Stomach (tissue), 9 donors: ENCODE measurements around the gene KANSL1. TPM values are rescaled to one million over a fixed set of nuclear protein-coding genes. Genes with fewer than 3 reads are reported as not detected.
A peak's percentile ranks its signal among the peaks of the same experiment; 100 is the strongest.

ENCODE experiments used
- DNase-seq, 2 donors: peaks; one replicate each; pipeline versions ENCODE4 v3.0.0 to v3.0.0-alpha.2; 2013 to 2019
- H3K27ac ChIP-seq, 5 donors: fragments of 200-600 bp in 4 of 5; sonication (generic) in 4 of 5; one replicate each; pipeline ENCODE4 v1.5.1; 2013 to 2019; ENCODE audit warnings: mild to moderate bottlenecking in 1 of 5, moderate library complexity in 1 of 5
- H3K27me3 ChIP-seq, 3 donors: fragments of 200-600 bp; sonication (generic); one replicate each; pipeline ENCODE4 v1.5.1; 2017 to 2019; ENCODE audit warnings: mixed run types in 1 of 3
- H3K36me3 ChIP-seq, 4 donors: fragments of 200-600 bp; sonication (generic); 1 replicate in 3 of 4; 2 replicates in 1 of 4; pipeline ENCODE4 v1.5.1; 2016 to 2019
- H3K4me1 ChIP-seq, 4 donors: fragments of 200-600 bp; sonication (generic); one replicate each; pipeline ENCODE4 v1.5.1; 2016 to 2019
- H3K4me3 ChIP-seq, 4 donors: fragments of 200-600 bp; sonication (generic) in 3 of 4; one replicate each; pipeline ENCODE4 v1.5.1; 2016 to 2019; ENCODE audit warnings: mild to moderate bottlenecking in 1 of 4
- H3K9me3 ChIP-seq, 4 donors: fragments of 200-600 bp; sonication (generic); one replicate each; pipeline ENCODE4 v1.5.1; 2016 to 2019
- EP300 ChIP-seq: sonication (generic); formaldehyde crosslinking; IDR thresholded peaks from one replicate; pipeline ENCODE4 v1.6.1; 2017; ENCODE audit warnings: antibody characterized with exemption
- POLR2A ChIP-seq, 4 donors: fragments of 450-650 bp; IDR thresholded peaks; one replicate each; pipeline ENCODE4 v1.6.1; 2016; ENCODE audit warnings: antibody characterized with exemption in 4 of 4, control low read depth in 2 of 4, mild to moderate bottlenecking in 1 of 4, moderate library complexity in 1 of 4
- POLR2AphosphoS5 ChIP-seq, 3 donors: sonication (generic); formaldehyde crosslinking; IDR thresholded peaks; one replicate each; pipeline ENCODE4 v1.6.1; 2016; ENCODE audit warnings: antibody characterized with exemption in 3 of 3
- WGBS, 5 donors: extraction: QIAGEN DNeasy Blood & Tissue Kit in 3 of 5; methylation state at CpG; one replicate each; pipeline versions ENCODE4 v1.1.5 to v1.1.7; 2013 to 2018; 5-methylcytosine and 5-hydroxymethylcytosine counted together
- intact Hi-C: fragments of 100-400 bp; cut with DNase I; formaldehyde crosslinking; loops from one replicate; pipeline ENCODE4 v1.15.1; 2023; ENCODE audit warnings: low total_unique reads
- polyA plus RNA-seq, 3 donors: library from polyadenylated mRNA; stranded (reverse); fragments of 200-250 nt; gene quantifications; one replicate each; pipeline ENCODE4 v1.2.3, GENCODE V29; 2013
- total RNA-seq, 5 donors: library from RNA; depleted of rRNA; stranded (reverse); fragments of >200 nt; gene quantifications; one replicate each; pipeline versions ENCODE4 v1.1.0 to v1.2.3, GENCODE V29; 2014 to 2016
- TF ChIP-seq, protein P1 (sequence below), 7 experiments: fragments of 450-650 bp in 4 of 7; fragments of 200-600 bp in 3 of 7; sonication (generic) in 3 of 7; IDR thresholded peaks; one replicate each; pipeline ENCODE4 v1.5.1; 2016 to 2019; ENCODE audit warnings: antibody characterized with exemption in 7 of 7, control low read depth in 2 of 7, mild to moderate bottlenecking in 1 of 7
- donor health status: healthy with polysubstance abuse.
- donor health status: Bipolar disorder and iron deficiency.
- donor health status: healthy.

The KANSL1 gene
- total and polyA plus RNA-seq, 8 donors, result 9.2 to 288 (median 127) TPM

DNA sequence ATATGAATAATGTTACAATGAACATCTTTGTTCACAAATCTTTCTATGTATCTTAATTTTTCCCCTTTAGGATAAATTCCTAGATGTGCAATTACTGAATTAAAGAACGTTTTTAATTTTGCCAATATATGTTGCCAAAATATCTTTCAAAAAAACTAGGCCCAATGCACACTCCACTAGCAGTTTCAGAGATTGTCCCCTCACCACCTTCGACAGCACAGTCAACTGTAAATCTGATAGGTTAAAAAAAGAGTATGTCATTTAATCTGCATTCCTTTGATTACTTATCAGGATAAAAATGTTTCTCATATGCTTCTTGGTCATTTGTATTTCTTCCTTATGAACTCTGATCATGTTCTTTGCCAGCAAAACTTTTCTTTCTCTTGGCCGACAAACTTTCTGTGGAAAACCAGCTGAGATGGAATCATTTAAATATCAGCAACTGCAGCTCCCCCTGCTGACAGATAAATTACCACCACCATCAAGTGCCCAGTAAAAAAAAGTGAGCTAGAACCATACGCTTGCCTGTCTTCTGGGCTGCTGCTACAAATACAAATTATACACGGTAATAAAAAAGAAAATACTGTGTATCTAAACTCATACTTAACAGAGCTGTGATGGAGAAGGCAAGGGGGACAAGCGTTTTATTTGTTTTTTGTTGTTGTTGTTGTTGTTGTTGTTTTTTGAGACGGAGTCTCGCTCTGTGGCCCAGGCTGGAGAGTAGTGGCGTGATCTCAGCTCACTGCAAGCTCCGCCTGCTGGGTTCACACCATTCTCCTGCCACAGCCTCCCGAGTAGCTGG lies 19.6 kb upstream of the KANSL1 start:
- no peak overlapping the region for H3K4me3 ChIP-seq
- H3K27ac ChIP-seq, result peak overlapping the region in 1 of 5 donors; percentile 54
- H3K36me3 ChIP-seq, result peaks cover 0 to 36% (median 22%) of the 10 kb centered on the region in 4 donors
- WGBS, 5 donors, result 41 to 47% (median 44%) methylated on average over 11 of the region's 11 CpGs
- TF ChIP-seq POLR2A (IDR thresholded peaks at IDR 0.05) (no peak), EP300 (no peak), POLR2AphosphoS5 (IDR thresholded peaks at IDR 0.05) (peak in 1 of 3 donors; percentile 23)
- TF ChIP-seq, protein P1, sequence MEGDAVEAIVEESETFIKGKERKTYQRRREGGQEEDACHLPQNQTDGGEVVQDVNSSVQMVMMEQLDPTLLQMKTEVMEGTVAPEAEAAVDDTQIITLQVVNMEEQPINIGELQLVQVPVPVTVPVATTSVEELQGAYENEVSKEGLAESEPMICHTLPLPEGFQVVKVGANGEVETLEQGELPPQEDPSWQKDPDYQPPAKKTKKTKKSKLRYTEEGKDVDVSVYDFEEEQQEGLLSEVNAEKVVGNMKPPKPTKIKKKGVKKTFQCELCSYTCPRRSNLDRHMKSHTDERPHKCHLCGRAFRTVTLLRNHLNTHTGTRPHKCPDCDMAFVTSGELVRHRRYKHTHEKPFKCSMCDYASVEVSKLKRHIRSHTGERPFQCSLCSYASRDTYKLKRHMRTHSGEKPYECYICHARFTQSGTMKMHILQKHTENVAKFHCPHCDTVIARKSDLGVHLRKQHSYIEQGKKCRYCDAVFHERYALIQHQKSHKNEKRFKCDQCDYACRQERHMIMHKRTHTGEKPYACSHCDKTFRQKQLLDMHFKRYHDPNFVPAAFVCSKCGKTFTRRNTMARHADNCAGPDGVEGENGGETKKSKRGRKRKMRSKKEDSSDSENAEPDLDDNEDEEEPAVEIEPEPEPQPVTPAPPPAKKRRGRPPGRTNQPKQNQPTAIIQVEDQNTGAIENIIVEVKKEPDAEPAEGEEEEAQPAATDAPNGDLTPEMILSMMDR (IDR thresholded peaks at IDR 0.05), result peak in 5 of 7 experiments; percentile 61 to 87 (median 77)
- DNase-seq, result peak; percentile 73 to 93
- H3K4me1 ChIP-seq, result peaks cover 0 to 19% (median 12%) of the 10 kb centered on the region in 4 donors
- no peaks in the 10 kb centered on the region for H3K9me3 ChIP-seq
- H3K27me3 ChIP-seq, result no peaks in the 10 kb centered on the region
- intact Hi-C loops, result no loop called here

DNA sequence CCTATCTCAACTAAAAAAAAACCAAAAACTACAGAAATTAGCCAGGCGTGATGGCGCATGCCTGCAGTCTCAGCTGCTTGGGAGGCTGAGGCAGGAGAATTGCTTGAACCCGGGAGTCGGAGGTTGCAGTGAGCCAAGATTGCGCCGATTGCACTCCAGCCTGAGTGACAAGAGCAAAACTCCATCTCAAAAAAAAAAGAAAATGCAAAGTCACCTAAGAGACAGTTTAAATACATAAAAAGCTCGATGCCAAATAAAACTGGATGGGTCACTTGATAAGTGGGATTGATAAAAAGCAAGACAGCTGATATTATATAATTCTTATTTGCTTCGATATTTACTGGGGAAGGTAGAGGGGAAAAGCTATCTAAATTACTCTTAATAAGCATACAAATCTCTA lies 15.8 kb upstream of the KANSL1 start:
- Histone ChIP-seq H3K27ac (no peak overlapping the region), H3K36me3 (peaks cover 0 to 12% (median 8%) of the 10 kb centered on the region in 4 donors), H3K4me1 (peaks cover 0 to 18% (median 8%) of the 10 kb centered on the region in 4 donors), H3K9me3 (no peaks in the 10 kb centered on the region), H3K4me3 (no peak overlapping the region), H3K27me3 (no peaks in the 10 kb centered on the region)
- no peak for DNase-seq
- 82 to 93% (median 86%) methylated on average over 8 of the region's 8 CpGs for WGBS, 5 donors
- TF ChIP-seq EP300 (no peak), POLR2A (IDR thresholded peaks at IDR 0.05) (no peak), POLR2AphosphoS5 (IDR thresholded peaks at IDR 0.05) (no peak)
- TF ChIP-seq, protein P1 (IDR thresholded peaks at IDR 0.05), result no peak
- intact Hi-C loops, result no loop called here

DNA sequence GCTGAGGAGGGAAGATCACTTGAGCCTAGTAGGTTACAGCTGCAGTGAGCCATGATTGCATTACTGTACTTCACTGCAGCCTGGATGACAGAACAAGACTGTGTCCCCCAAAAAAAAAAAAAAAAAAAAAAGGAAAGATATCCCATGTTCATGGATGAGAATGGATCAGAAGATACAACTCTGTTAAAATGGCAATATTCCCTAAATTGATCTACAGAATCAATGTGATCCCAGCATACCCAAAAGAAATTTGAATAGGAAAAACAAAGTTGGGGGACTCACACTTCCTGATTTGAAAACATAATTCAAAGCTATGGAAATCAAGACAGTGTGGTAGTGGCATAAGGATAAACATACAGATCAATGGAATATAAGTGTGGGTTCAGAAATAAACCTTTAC lies 12.7 kb upstream of the KANSL1 start:
- intact Hi-C loops, result no loop called here

DNA sequence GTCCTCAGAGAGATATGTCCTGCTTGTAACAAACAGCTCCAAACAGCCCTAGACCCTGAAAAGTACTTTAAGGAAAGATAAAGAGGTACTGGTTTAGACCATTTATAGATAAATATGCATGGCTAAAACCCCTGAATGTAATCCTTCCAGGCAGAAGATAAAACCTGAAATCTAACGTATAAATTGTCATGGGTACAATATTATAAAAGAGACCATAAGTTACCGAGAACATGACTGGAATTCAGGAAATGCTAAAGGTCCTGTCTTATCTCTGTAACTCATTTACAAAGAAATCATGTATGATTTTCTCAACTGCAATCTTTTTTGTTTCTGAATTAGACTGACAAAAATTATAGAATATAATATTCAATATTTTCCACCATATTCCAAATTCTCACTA lies 9.2 kb upstream of the KANSL1 start:
- Histone ChIP-seq H3K9me3 (no peaks in the 10 kb centered on the region), H3K27me3 (no peaks in the 10 kb centered on the region), H3K27ac (peak overlapping the region in 1 of 5 donors; percentile 58), H3K4me3 (no peak overlapping the region), H3K36me3 (peaks cover 0 to 3% (median 0%) of the 10 kb centered on the region in 4 donors), H3K4me1 (peaks cover 10 to 58% (median 34%) of the 10 kb centered on the region in 4 donors)
- WGBS, 5 donors, result 33 to 59% (median 36%) methylated on average over 2 of the region's 2 CpGs
- TF ChIP-seq POLR2AphosphoS5 (IDR thresholded peaks at IDR 0.05) (no peak), EP300 (no peak), POLR2A (IDR thresholded peaks at IDR 0.05) (no peak)
- TF ChIP-seq, protein P1 (IDR thresholded peaks at IDR 0.05), result no peak
- intact Hi-C loops, result no loop called here
- DNase-seq, result peak in 1 of 2 donors; percentile 27

More for the DNA sequence above, 12.7 kb upstream of the KANSL1 start:
- TF ChIP-seq EP300 (no peak), POLR2AphosphoS5 (IDR thresholded peaks at IDR 0.05) (no peak), POLR2A (IDR thresholded peaks at IDR 0.05) (no peak)
- TF ChIP-seq, protein P1 (IDR thresholded peaks at IDR 0.05), result no peak
- no peak for DNase-seq
- peaks cover 0 to 12% (median 8%) of the 10 kb centered on the region in 4 donors for H3K36me3 ChIP-seq
- H3K27me3 ChIP-seq, result no peaks in the 10 kb centered on the region
- no peaks in the 10 kb centered on the region for H3K9me3 ChIP-seq
- H3K4me3 ChIP-seq, result no peak overlapping the region
- H3K4me1 ChIP-seq, result peaks cover under 1 to 27% (median 17%) of the 10 kb centered on the region in 4 donors
- no peak overlapping the region for H3K27ac ChIP-seq
